GM03348 (cell line): ENCODE measurements around the gene COL12A1.

Experiments used
- DNase-seq: peaks from one replicate; pipeline ENCODE4 v3.0.0; 2012; ENCODE audit warnings: low spot score

Gene COL12A1

DNA sequence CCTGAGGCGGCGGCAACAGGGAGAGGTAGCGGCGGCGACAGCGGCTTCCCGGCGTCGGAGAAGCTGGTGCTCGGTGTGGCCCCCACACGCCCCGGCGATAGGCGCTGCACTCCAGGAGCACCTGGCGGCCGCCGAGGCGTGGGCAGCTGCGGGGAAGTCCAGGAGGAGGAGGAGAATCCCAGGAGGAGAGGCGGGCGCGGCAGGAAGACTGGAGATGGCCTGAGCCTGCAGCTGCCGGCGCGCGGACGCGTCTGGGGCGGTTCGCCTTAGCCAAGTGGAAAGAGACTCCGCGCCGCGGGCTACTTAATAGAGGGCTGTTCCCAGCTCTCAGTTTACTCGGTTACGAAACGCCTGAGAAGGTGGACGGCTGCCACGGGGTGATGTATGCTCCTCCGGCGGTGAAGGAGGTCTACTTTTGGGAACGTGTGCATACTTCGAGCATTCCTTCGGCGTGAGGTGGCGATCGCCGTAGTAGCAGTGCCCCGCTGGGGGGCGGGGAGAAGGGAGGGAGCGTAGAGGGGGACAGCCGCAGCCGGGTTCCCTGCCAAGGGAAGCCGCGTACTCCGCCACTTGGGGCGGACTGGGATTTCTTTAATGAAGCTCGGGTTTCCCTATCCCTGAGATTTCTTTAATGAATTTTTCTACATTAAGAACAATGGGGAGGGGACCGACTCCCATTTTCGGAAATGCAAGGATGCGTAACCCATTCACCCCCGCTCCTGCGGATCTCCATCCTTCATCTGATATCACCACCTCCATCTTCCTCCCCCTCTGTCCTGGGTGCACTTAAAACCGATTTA is at the start of gene COL12A1:
TSS of gene COL12A1 (minus strand) at position 278 of the 800 bp plus-strand sequence. CDS start 3,261 bp downstream, outside the sequence.
- peak; percentile 95 for DNase-seq

DNA sequence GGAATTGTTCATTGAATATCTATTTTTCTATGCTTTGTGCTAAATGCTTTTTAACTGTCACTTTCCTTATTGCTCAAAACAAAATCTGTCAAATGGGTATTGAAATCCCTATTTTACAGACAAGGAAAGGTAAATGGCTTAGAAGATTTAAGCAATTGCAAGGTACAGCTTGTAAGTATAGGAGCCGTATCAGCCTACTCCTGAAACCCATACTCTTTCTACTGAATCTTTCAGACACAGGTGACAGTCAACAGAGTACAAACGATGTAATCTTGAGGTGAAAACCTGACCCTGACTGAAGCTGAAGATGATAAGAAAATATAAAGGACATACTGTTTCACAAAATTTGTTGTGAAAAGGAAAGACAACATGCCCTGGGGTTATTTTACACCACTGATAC is 44.7 kb upstream of the COL12A1 start:
- no peak for DNase-seq

DNA sequence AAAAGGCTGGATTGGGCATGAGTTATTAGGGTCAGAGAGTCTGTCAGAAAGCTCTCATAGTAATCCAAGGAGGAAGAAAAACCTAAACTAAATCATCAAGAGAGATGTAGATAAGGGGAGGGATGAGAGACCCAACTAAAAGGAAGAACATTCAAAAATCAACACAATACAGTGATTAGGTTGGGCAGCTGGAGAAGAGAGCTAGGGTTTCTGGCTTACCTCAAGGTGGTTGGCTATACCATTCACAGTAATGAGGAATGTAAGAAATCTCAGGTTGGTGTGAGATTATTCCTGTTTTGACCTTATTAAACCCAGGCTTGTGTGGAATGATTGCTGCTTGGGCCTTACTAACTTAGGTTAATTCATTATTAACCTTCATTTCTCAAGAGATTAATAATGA is 44.0 kb upstream of the COL12A1 start:
- DNase-seq: no peak

DNA sequence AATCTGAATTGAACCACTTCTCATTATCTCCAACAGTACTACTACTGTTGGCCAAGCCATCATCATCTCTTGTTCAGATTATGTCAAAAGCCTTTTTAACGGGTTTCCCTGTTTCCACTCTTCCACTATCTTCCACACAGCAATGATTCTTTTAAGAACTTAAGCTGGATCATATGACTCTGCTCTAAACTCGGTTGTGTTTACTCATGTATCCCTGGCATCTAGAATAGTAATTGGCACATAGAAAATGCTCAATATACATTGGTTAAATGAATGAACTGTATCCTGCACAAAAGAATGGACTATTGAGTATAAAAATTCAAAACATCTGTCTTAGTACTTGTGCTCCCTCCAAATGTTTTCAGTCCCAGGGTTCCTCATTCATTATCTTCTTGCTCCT is 40.5 kb upstream of the COL12A1 start:
- DNase-seq: no peak

DNA sequence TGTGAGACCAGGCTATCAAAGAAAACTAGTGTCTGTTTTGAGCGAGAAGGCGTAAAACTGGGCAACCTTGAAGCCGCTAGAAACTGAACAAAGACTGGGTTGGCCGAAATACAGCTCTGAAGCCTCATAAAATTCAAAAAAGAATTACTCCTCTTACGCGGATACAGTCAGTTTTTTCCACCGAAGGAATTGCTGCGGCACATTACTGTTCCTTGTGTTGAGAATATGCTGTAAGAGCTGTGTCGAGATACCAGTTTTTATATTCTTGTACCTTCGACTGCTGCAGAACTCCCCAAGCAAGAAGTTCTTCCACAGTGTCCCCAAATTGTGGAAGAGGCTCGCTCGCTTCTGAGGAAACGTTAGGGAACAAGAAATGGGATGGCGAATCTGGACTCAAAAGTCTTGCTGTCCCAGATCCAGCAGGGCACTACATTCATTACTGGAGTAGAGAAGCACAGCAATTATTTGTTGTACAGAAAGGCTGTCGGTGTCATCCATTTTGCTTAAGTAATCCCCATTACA is 38.3 kb upstream of the COL12A1 start:
- peak; percentile 17 for DNase-seq

DNA sequence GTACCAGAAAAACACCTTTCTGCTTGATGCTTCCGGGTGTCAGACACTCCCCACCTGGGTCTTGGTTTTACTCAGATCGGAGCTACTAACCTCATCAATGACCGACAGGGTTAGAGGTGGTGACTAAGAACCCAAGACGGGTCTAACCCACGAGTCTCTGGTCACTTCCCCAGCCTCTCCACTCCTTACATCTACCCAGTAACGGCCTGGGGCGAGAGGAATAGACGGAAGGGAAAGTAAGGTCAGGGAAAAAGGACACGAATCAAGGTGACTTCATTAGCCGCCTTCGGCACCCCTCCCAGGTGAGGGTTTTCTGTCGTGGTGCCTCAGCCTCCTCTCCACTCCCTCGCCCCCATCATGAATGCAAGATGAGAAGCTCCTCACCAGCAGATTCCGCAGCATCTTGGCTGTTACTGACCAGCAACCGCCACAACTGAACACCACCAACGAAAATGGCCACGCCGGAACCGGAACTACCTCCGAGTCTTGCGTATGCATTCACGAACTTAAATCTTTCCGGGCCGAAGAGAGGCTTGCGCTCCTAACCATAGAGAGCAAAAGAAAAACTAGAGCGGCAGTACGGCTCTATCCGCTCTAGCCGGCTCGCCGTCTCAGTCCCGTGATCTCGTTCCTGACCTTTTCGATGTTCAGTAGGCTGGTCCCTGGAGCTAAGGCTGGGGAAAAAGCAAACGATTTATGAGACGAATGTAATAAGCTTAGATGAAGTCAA is 37.6 kb upstream of the COL12A1 start, which contains the start of gene COX7A2:
TSS of gene COX7A2 (minus strand) at position 469 of the 730 bp plus-strand sequence. CDS start at position 402, 67 bp downstream.
- DNase-seq: peak; percentile 90

DNA sequence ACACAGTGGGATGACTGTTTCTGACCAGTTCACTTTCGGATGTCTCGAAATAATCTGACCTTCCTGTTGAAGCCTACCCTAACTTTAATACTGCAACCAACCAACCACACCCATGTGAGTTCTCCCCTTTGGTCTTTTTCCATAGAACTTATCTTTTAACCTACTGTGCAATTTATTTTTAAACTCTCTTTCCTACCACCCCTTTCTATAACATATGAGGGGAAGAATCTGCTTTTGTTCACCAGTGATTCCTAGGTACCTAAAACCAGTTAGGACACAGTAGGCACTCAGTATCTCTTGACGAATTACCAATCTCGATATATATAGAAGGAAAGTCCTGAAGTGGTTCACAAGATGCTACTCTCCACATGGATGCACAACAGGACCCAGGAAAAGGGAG is 30.8 kb upstream of the COL12A1 start:
- no peak for DNase-seq

DNA sequence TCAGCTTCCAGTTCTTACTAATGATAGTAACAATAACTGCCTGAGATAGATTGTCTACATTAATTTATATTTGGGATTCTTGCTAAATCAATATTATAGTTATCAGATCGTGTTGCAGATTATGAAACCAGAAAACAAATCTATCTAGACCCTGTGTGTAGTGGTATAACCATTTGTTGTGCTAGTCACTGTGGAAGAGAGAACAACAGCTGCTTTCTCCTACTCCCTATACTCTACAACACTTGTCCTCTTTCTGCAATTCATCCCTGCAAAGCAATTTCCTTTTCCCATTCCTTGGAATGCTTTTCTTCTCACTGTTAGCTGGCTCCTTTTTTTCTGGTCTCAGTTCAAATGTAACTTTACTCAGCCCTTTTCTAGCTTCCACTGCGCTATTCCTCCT is 29.4 kb upstream of the COL12A1 start:
- no peak for DNase-seq

DNA sequence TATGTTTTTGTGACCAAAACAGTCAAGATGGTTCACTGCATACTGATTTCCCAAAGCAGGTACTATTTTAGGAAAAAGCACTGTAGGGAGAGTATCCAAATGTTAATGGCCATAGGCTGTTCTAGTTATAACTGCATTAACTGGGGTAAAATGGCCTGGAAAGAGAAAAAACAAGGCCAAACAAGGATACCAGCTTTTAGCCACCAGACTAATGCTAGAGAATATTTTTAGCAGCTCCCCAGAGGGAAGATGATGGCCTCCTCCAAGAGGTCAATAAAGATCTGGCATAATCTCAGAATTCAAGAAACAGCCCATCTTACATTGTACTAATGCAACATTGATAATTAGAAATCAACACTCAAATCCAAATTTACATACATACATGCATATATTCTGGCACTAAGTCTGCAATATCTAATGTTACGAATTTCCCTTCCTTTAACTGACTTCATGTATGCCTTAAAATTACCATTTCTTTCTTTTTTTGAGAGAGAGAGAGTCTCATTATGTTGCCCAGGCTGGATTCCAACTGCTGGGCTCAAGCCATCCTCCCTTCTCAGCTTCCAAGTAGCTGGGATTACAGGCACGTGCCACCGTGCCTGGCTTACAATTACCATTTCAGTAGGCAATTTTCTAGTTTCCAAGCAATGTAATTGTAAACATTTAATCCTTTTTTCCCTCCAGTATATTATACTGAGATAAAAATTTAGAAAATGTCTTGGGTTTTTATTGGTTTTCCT is 28.4 kb upstream of the COL12A1 start:
- DNase-seq: no peak

DNA sequence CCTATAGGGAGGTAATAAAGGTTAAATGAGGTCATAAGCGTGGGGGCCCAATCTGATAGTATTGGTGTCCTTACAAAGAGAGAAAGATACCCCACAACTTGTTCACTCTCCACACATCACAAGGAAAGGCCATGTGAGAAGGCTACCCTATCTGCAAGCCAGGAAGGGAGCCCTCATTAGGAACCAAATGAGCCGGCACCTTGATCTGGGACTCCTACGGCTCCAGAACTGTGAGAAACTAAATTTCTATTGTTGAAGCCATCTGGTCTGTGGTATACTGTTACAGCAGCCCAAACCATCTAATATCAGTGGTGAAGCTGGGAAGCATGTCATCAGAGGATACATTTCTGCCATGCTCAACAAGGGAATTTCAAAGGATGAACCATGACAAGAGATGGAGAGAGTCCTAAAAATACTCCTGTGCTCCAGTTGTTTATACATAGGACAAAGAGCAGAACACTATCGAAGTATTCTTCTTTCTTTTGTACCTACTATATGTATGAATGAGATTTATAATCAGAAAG is 27.3 kb upstream of the COL12A1 start:
- DNase-seq: no peak

DNA sequence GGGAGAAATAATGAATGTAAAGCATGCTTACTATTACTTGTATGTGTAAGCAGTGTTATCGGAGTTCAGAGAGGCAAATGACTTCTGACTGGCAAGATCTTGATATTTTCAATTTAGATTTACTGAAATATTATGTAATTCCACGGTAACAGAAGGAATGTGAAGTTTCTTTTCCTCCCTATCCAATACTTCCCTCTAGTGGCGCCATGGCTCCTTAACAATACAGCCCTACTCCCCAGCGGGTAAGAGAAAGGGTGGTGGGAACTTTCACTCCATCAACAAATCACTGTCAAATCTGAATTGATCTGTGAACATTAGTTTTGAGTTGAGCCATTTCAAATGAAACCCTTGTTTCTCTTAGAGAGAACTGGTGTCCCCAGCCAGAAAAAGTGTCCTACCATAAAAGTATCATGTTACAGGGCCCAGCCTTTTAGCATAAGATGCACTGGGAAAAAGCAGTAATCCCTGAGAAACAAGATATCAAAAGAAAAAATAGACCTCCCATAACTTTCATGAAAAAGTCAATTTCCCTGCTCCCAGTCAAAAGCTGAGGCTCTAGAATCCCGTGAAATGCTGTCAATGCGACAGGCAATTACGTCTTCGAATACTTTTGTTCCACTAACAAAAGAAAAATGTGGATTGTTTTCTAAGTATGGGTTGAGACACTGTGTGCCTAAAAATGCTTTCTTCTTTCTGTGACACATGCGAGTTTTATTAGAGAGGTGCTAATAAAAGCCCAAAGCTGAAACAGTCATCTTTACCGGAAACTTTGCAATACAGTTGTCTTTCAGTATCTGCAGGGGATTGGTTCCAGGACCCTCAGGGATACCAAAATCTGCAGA is 24.9 kb upstream of the COL12A1 start:
- peak; percentile 76 for DNase-seq

DNA sequence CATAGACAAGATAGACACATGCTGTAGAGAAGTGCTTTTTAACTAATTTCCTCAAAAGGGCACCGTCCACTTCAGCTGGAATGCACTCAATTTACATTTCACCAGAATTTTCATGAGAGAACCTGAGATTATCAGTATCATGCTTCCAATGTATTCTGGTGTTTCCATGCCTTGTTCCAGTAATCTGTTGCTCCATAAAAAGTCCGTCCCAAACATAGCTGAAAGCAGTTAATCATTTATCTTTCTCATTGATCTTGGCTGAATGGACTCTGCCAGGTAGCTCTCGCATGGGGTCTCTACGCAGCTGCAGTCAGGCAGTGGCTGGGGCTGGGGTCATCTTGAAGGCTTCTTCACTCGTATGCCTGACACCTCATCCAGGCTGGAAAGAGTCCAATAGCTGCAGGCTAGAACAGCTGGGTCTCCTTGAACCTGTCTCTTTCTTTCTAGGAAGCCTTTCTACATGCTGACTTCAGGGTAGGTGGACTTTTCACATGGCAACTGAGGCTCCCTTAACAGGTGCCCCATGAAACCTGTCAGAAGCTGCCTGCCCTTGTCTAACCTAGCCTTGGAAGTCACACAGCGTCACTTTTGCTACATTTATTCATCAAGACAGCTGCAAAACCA is 18.6 kb upstream of the COL12A1 start:
- no peak for DNase-seq

DNA sequence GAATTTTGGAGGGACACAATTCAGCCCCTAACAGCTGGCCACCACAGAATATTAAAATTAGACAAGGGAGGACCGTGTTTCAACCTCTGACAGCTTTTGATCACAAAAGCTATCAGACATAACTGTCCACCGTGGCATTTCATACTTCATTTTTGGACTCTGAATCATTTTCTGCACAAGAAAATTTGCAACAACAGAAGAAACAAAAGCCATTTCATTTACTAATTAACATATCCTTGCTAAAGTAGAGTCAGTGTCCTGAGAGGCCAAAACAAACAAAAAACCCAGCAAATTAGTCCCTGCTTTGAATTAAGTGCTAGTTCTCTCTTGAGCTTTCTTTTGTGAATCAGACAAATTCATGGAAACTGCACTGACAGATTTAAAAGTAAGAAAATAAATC is 17.6 kb upstream of the COL12A1 start:
- DNase-seq: no peak

DNA sequence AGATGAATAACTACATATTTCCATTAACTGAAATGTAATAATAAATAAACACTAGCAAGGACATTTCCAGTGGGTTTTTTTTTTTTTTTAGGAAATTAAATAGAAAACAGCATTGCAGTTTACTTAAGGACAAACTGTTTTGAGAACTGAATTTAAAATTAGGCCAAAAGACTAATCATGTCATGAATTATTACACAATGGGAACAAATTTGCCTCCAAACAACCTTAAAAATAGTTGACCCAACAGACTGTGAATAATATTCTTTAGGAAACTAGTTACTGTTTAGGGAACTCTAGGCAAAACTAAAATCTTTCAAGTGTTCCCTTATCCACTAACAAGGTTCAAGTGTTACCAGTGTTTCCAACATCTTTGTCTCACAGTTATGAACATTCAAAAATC is 16.4 kb upstream of the COL12A1 start:
- DNase-seq: no peak

DNA sequence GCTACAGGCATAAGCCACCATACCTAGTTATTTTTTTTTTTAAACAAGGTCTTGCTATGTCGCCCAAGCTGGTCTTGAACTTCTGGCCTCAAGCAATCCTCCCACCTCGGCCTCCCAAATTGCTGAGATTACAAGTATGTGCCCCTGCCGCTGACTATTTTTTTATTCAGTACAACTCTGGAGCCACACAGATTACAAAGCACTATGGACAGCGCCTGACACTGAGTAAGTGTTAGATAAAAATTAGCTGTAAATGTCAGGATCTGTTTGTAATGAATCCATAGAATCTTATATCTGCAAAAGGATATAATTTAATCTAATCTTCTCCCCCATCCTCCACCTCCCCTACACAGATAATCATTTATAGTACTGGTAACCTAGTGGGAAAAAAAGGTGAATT is 15.3 kb upstream of the COL12A1 start:
- DNase-seq: no peak

DNA sequence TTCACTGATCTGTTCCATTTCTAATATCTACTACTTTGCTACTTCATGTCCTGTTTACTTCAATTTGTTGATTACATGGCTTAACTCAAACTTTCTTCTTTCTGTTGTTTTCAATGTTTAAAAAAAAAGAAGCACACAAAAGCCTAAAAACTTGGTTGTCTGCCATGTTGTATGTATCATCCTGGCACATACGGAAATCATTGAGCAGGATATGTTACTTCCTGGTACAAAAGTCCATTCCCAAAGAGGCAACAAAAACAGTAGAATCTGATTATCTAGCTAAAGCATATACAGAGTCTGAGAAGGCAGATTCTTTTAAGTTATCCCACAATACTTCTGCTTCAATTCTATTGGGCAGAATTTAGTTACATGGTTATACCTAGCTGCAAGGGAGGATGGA is 14.5 kb upstream of the COL12A1 start:
- DNase-seq: no peak

DNA sequence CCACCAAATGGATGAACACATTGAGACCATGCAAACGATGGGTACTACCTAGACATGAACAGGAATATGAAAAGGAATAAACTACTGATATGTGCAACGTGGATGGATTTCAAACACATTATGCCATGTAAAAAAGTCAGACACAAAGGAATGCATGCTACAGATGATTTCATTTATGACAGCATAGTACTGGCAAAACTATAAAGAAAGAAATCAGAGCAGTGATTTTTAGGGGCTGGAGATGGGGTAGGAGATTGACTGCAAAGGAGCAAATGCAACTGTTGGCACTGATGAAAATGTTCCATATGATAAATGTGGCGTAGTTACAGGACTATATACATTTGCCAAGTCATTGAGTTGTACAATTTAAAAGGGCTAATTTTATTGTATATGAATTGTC is 13.4 kb upstream of the COL12A1 start:
- DNase-seq: no peak

DNA sequence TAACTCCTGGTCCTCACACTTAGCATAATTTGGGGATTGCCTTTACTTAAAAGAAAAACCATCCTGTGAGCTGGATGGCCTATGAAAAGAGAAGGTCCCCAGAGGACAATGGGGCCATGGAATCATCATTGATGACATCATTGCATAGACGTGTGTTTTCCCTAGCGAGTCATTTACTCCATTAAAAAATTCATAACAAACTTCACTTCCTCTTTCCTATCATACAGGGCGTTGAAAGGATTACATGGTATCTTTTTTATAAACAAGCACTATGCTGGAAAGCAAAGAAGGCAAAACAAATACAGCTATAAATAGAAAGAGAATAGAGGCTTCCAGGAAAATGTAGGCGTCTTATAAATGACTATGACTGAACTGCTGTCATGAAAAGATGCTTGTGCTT is 11.3 kb upstream of the COL12A1 start:
- DNase-seq: no peak

DNA sequence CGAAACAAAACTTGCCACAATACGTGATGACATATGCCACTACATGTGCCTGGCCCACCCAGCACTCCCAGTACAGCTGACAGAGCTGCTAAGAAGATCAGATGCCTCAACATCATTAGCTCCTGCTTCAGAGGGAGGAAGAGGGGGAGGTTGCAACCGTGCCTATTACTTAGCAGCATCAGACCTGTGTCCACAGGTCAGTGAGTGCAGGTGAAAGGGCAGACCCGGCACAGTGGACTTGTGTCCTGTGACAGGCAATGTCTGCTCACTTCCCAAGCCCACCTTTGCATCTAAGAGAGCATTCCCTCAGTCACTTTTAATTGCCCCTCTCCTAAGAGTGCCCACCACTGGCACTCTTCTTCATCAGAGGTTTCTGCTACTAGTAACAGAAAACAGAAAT is 9.4 kb upstream of the COL12A1 start:
- no peak for DNase-seq

DNA sequence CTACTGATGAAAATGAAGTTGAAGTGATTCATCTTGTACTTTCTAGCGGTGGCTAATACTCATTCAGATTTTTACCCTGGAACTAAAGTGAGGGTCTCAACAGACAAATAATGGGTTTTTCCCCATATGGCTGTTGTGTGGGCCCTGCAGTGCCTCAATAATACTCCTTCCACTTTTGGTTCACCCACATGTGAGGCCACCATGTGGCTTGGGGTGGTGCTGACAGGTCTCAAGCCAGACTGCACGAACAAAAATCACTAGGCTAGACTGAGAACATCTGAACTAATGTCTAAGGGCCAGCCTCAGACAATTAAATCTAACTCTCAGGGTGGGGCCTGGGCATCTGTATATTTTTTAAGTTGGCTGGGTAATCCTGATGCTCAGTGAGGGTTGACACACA is 7.9 kb upstream of the COL12A1 start:
- no peak for DNase-seq

DNA sequence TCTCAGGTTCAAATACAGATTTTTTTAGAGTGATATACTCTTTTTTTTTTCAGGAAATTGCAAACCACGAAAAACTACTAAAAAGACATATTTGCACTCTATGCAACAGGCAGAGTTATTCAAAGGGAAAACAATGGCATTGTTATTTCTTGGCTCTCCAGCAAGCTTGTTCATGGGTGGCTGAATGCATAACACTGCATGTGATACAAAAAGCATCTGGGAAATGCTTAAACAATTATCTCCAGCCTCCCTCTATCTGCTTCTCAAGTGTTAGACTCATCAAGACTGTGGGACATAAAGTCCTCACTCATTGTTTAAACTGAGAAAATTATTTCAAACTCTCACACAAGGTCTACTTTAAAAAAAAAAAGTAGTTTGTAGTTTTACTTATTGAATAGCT is 7.3 kb upstream of the COL12A1 start:
- no peak for DNase-seq
